ENCODE data around the gene LARGE2. TPM values are rescaled to one million over a fixed set of nuclear protein-coding genes. Genes with fewer than 3 reads are reported as not detected.

Gene LARGE2
- polyA plus RNA-seq, 2 donors, result 20.7 to 45.8 TPM

DNA sequence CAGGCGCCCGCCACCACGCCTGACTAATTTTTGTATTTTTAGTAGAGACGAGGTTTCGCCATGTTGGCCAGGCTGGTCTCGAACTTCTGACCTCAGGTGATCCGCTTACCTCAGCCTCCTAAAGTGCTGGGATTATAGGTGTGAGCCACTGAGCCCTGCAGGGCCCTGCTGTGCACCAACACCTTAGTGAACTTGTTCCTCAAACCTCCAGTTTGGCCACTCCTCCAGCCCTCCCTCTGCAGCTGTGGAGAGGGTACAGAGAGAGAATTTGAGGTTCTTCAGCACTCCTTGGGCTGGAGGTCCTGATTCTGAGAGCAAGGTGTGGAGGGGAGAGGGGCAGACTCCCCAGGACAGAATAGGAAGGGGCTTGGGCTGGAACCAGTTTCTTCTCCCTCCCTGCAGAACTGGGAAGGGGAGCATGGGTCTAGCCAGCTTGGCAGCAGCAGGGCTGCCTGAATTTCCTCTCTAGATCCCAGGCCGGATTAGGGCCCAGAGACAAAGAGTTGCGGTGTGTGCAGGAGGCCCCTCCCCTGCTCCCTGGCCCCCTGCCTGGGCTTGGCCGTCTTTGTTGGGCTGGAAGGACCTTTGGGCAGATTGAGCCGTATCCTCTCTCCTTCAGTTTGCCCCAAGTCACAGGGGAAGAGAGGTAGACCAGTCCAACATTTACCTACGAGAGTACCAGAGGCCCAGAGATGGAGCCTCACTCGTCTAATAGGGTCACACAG is 2.5 kb upstream of the LARGE2 start:
- H3K9me3 ChIP-seq (ENCODE audit: control insufficient read depth in 2 of 2, insufficient read depth in 1 of 2, low read depth in 1 of 2, low read length in 1 of 2), result no peaks in the 10 kb centered on the region
- peaks cover 0 to 6% of the 10 kb centered on the region in 2 donors for H3K36me3 ChIP-seq (ENCODE audit: control insufficient read depth in 2 of 2, insufficient read depth in 2 of 2, low read length in 1 of 2)
- H3K27me3 ChIP-seq (ENCODE audit: control insufficient read depth in 1 of 2, insufficient read depth in 2 of 2, low read length in 2 of 2), result no peaks in the 10 kb centered on the region
- WGBS, 2 donors, result 66 to 70% methylated on average over 13 of the region's 13 CpGs
- peaks cover 2 to 19% of the 10 kb centered on the region in 2 donors for H3K4me1 ChIP-seq (ENCODE audit: control insufficient read depth in 2 of 2, insufficient read depth in 2 of 2, low read length in 1 of 2)
- no peak overlapping the region for H3K4me3 ChIP-seq (ENCODE audit: low read depth in 1 of 2, low read length in 2 of 2)
- no peak overlapping the region for H3K27ac ChIP-seq (ENCODE audit: low read depth in 2 of 2, low read length in 1 of 2)

DNA sequence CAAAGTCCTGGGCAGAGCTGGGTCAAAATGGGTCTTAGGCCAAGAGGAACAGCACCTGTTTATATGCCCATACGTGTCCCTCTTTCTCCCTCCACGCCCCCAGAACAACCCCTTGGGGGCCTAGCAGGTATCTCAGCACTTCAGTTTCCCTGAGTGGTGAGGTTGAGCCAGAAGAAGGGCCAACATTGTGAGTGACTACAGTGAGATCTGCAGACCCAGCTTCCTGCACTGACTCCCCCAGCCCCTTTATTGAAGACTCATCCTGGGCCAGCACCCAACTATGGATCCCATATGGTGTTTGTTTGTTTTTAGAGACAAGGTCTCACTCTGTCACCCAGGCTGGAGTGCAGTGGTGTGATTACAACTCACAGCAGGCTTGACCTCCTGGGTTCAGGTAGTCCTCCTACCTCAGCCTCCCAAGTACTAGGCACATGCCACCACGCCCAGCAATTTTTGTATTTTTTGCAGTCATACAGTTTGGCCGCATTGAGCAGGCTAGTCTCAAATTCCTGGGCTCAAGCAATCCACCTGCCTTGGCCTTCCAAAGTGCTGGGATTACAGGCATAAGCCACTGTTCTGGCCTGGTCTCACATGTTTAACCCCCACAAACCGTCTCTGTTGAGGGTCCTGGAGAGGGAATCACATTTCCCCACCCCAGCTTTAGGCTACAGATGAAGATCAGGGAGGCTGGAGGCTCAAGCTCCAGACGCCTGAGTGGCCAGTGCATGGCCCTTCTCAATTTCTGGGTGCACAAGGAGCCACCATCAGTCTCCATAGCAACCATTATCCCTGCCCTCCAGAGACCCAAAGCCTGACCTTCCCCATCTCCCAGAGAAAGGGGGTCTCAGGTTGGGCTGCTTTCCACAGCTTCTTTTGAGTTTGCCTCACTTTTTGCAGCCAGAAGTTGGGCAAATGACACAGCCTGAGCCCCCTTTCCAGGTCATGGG is 1.7 kb upstream of the LARGE2 start:
- no peaks in the 10 kb centered on the region for H3K27me3 ChIP-seq (ENCODE audit: control insufficient read depth in 1 of 2, insufficient read depth in 2 of 2, low read length in 2 of 2)
- 83 to 85% methylated on average over 6 of the region's 6 CpGs for WGBS, 2 donors
- no peaks in the 10 kb centered on the region for H3K9me3 ChIP-seq (ENCODE audit: control insufficient read depth in 2 of 2, insufficient read depth in 1 of 2, low read depth in 1 of 2, low read length in 1 of 2)
- no peaks in the 10 kb centered on the region for H3K36me3 ChIP-seq (ENCODE audit: control insufficient read depth in 2 of 2, insufficient read depth in 2 of 2, low read length in 1 of 2)
- H3K27ac ChIP-seq (ENCODE audit: low read depth in 2 of 2, low read length in 1 of 2), result no peak overlapping the region
- no peak overlapping the region for H3K4me3 ChIP-seq (ENCODE audit: low read depth in 1 of 2, low read length in 2 of 2)
- H3K4me1 ChIP-seq (ENCODE audit: control insufficient read depth in 2 of 2, insufficient read depth in 2 of 2, low read length in 1 of 2), result peaks cover 2 to 19% of the 10 kb centered on the region in 2 donors

- Histone ChIP-seq H3K36me3 (ENCODE audit: control insufficient read depth in 2 of 2, insufficient read depth in 2 of 2, low read length in 1 of 2) (peaks cover 0 to 6% of the 10 kb centered on the region in 2 donors), H3K27me3 (ENCODE audit: control insufficient read depth in 1 of 2, insufficient read depth in 2 of 2, low read length in 2 of 2) (no peaks in the 10 kb centered on the region), H3K27ac (ENCODE audit: low read depth in 2 of 2, low read length in 1 of 2) (peak overlapping the region in 1 of 2 donors; percentile 27), H3K4me3 (ENCODE audit: low read depth in 1 of 2, low read length in 2 of 2) (peak overlapping the region; percentile 51 to 57), H3K9me3 (ENCODE audit: control insufficient read depth in 2 of 2, insufficient read depth in 1 of 2, low read depth in 1 of 2, low read length in 1 of 2) (no peaks in the 10 kb centered on the region), H3K4me1 (ENCODE audit: control insufficient read depth in 2 of 2, insufficient read depth in 2 of 2, low read length in 1 of 2) (peaks cover 2 to 15% of the 10 kb centered on the region in 2 donors)
- 20% methylated on average over 45 to 54 of the region's 54 CpGs for WGBS, 2 donors
Measured at GRCh38 chr11:45921561-45922424, 663 bp upstream of the LARGE2 start.

GRCh38 chr11:45924036-45924915 is 1.8 kb downstream of the LARGE2 start:
- H3K9me3 ChIP-seq (ENCODE audit: control insufficient read depth in 2 of 2, insufficient read depth in 1 of 2, low read depth in 1 of 2, low read length in 1 of 2), result no peaks in the 10 kb centered on the region
- peak overlapping the region in 1 of 2 donors; percentile 9 for H3K4me3 ChIP-seq (ENCODE audit: low read depth in 1 of 2, low read length in 2 of 2)
- WGBS, 2 donors, result 52 to 67% methylated on average over 22 of the region's 22 CpGs
- H3K27ac ChIP-seq (ENCODE audit: low read depth in 2 of 2, low read length in 1 of 2), result no peak overlapping the region
- peaks cover 0 to 10% of the 10 kb centered on the region in 2 donors for H3K36me3 ChIP-seq (ENCODE audit: control insufficient read depth in 2 of 2, insufficient read depth in 2 of 2, low read length in 1 of 2)
- no peaks in the 10 kb centered on the region for H3K27me3 ChIP-seq (ENCODE audit: control insufficient read depth in 1 of 2, insufficient read depth in 2 of 2, low read length in 2 of 2)
- H3K4me1 ChIP-seq (ENCODE audit: control insufficient read depth in 2 of 2, insufficient read depth in 2 of 2, low read length in 1 of 2), result peaks cover 6 to 17% of the 10 kb centered on the region in 2 donors

DNA sequence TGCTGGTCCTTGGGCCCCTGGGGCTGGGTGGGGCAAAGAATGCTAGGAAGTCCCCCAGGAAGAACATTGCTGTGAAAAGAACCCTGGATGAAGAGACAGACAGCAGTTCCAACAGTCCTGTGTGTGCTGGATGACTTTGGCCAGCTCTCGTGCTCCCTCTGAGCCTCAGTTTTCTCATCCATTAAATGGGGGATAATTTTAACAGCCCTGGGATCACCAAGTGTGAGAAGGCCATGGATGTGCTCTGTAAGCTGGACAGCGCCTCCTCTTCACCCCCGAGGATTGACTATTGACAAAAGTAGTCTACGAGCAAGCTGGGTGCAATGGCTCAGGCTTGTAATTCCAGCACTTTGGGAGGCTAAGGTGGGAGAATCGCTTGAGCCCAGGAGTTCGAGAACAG is 2.5 kb downstream of the LARGE2 start:
- Histone ChIP-seq H3K27ac (ENCODE audit: low read depth in 2 of 2, low read length in 1 of 2) (no peak overlapping the region), H3K4me3 (ENCODE audit: low read depth in 1 of 2, low read length in 2 of 2) (no peak overlapping the region), H3K27me3 (ENCODE audit: control insufficient read depth in 1 of 2, insufficient read depth in 2 of 2, low read length in 2 of 2) (no peaks in the 10 kb centered on the region), H3K4me1 (ENCODE audit: control insufficient read depth in 2 of 2, insufficient read depth in 2 of 2, low read length in 1 of 2) (peaks cover 10 to 20% of the 10 kb centered on the region in 2 donors), H3K36me3 (ENCODE audit: control insufficient read depth in 2 of 2, insufficient read depth in 2 of 2, low read length in 1 of 2) (peaks cover 0 to 10% of the 10 kb centered on the region in 2 donors), H3K9me3 (ENCODE audit: control insufficient read depth in 2 of 2, insufficient read depth in 1 of 2, low read depth in 1 of 2, low read length in 1 of 2) (no peaks in the 10 kb centered on the region)
- WGBS, 2 donors, result 80 to 84% methylated on average over 6 of the region's 6 CpGs

DNA sequence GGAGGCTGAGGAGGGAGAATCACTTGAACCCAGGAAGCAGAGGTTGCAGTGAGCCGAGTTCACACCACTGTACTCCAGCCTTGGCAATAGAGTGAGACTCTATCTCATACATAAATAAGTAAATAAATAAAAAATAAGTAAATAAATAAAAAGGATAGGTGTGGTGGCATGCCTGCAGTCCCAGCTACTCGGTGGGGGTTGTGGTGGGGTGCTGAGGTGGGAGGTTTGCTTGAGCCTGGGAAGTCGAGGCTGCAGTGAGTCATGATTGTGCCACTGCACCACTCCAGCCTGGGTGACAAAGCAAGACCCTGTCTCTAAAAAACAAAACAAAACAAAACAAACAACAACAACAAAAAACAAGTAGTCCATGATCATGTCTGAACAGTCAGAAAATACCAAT is 3.1 kb downstream of the LARGE2 start:
- Histone ChIP-seq H3K4me1 (ENCODE audit: control insufficient read depth in 2 of 2, insufficient read depth in 2 of 2, low read length in 1 of 2) (peaks cover 10 to 23% of the 10 kb centered on the region in 2 donors), H3K27ac (ENCODE audit: low read depth in 2 of 2, low read length in 1 of 2) (no peak overlapping the region), H3K36me3 (ENCODE audit: control insufficient read depth in 2 of 2, insufficient read depth in 2 of 2, low read length in 1 of 2) (peaks cover 3 to 10% of the 10 kb centered on the region in 2 donors), H3K4me3 (ENCODE audit: low read depth in 1 of 2, low read length in 2 of 2) (no peak overlapping the region), H3K9me3 (ENCODE audit: control insufficient read depth in 2 of 2, insufficient read depth in 1 of 2, low read depth in 1 of 2, low read length in 1 of 2) (no peaks in the 10 kb centered on the region), H3K27me3 (ENCODE audit: control insufficient read depth in 1 of 2, insufficient read depth in 2 of 2, low read length in 2 of 2) (no peaks in the 10 kb centered on the region)
- WGBS, 2 donors, result 65 to 80% methylated on average over 3 of the region's 3 CpGs

GRCh38 chr11:45926001-45926401 is 3.5 kb downstream of the LARGE2 start:
- Histone ChIP-seq H3K27me3 (ENCODE audit: control insufficient read depth in 1 of 2, insufficient read depth in 2 of 2, low read length in 2 of 2) (no peaks in the 10 kb centered on the region), H3K4me1 (ENCODE audit: control insufficient read depth in 2 of 2, insufficient read depth in 2 of 2, low read length in 1 of 2) (peaks cover 12 to 24% of the 10 kb centered on the region in 2 donors), H3K9me3 (ENCODE audit: control insufficient read depth in 2 of 2, insufficient read depth in 1 of 2, low read depth in 1 of 2, low read length in 1 of 2) (no peaks in the 10 kb centered on the region), H3K4me3 (ENCODE audit: low read depth in 1 of 2, low read length in 2 of 2) (no peak overlapping the region), H3K27ac (ENCODE audit: low read depth in 2 of 2, low read length in 1 of 2) (no peak overlapping the region), H3K36me3 (ENCODE audit: control insufficient read depth in 2 of 2, insufficient read depth in 2 of 2, low read length in 1 of 2) (peaks cover 3 to 10% of the 10 kb centered on the region in 2 donors)
- 50 to 58% methylated on average over 12 of the region's 12 CpGs for WGBS, 2 donors

GRCh38 chr11:45926536-45927331 is 4.3 kb downstream of the LARGE2 start:
- H3K4me1 ChIP-seq (ENCODE audit: control insufficient read depth in 2 of 2, insufficient read depth in 2 of 2, low read length in 1 of 2), result peaks cover 10 to 25% of the 10 kb centered on the region in 2 donors
- no peaks in the 10 kb centered on the region for H3K27me3 ChIP-seq (ENCODE audit: control insufficient read depth in 1 of 2, insufficient read depth in 2 of 2, low read length in 2 of 2)
- H3K4me3 ChIP-seq (ENCODE audit: low read depth in 1 of 2, low read length in 2 of 2), result no peak overlapping the region
- H3K27ac ChIP-seq (ENCODE audit: low read depth in 2 of 2, low read length in 1 of 2), result no peak overlapping the region
- no peaks in the 10 kb centered on the region for H3K9me3 ChIP-seq (ENCODE audit: control insufficient read depth in 2 of 2, insufficient read depth in 1 of 2, low read depth in 1 of 2, low read length in 1 of 2)
- H3K36me3 ChIP-seq (ENCODE audit: control insufficient read depth in 2 of 2, insufficient read depth in 2 of 2, low read length in 1 of 2), result peaks cover 3 to 10% of the 10 kb centered on the region in 2 donors
- WGBS, 2 donors, result 86 to 91% methylated on average over 12 of the region's 12 CpGs

Data from esophagus (tissue), 2 donors.